HL-60 (cell line): ENCODE data around the gene HNF1B.
A peak's percentile ranks its signal among the peaks of the same experiment; 100 is the strongest.

Experiments
- DNase-seq, 2 experiments: peaks; one replicate each; pipeline ENCODE4 v3.0.0-alpha.2; 2010 to 2020; ENCODE audit warnings: low read depth in 1 of 2, low spot score in 1 of 2
- H3K27ac ChIP-seq: fragments of 250-450 bp; sonication (Bioruptor Pico); replicated peaks from 2 replicates; pipeline ENCODE4 v1.5.1; 2020; ENCODE audit warnings: mild to moderate bottlenecking, moderate library complexity
- H3K27me3 ChIP-seq: fragments of 250-450 bp; sonication (Bioruptor Pico); 2 replicates; pipeline ENCODE4 v1.5.1; 2021; ENCODE audit warnings: mild to moderate bottlenecking, moderate library complexity; ENCODE audit not compliant: insufficient read depth, poor library complexity, severe bottlenecking
- H3K4me3 ChIP-seq: replicated peaks from 2 replicates; pipeline ENCODE4 v1.5.1; 2011; ENCODE audit warnings: mild to moderate bottlenecking, control low read depth, low read length; ENCODE audit not compliant: insufficient read depth
- CTCF ChIP-seq: IDR thresholded peaks from one replicate; pipeline ENCODE4 v1.5.1; 2011; ENCODE audit warnings: low read length, control low read depth, inconsistent platforms; ENCODE audit not compliant: insufficient read depth
- GABPA ChIP-seq: IDR thresholded peaks from 2 replicates; pipeline ENCODE4 v1.6.1; 2012; ENCODE audit warnings: low read depth
- POLR2AphosphoS5 ChIP-seq: IDR thresholded peaks from 2 replicates; pipeline ENCODE4 v1.6.1; 2012; ENCODE audit warnings: low read depth
- REST ChIP-seq: IDR thresholded peaks from 2 replicates; pipeline ENCODE4 v1.6.1; 2012; ENCODE audit warnings: low read depth; ENCODE audit not compliant: insufficient replicate concordance
- SPI1 ChIP-seq: IDR thresholded peaks from 2 replicates; pipeline ENCODE4 v1.6.1; 2012; ENCODE audit warnings: low read depth, mild to moderate bottlenecking, borderline replicate concordance

Gene HNF1B

GRCh38 chr17:37651849-37652248 lies 93.0 kb downstream of the HNF1B start:
- Histone ChIP-seq H3K4me3 (no peak overlapping the region), H3K27ac (no peak overlapping the region), H3K27me3 (peaks cover 7% of the 10 kb centered on the region)
- no peak for DNase-seq
- TF ChIP-seq SPI1: no peak
- no peak for TF ChIP-seq GABPA
- no peak for TF ChIP-seq REST
- TF ChIP-seq CTCF: no peak
- no peak for TF ChIP-seq POLR2AphosphoS5

- Histone ChIP-seq H3K4me3 (no peak overlapping the region), H3K27ac (no peak overlapping the region), H3K27me3 (peaks cover 10% of the 10 kb centered on the region)
- no peak for TF ChIP-seq SPI1
- no peak for TF ChIP-seq GABPA
- TF ChIP-seq CTCF: peak; percentile 0
- no peak for TF ChIP-seq POLR2AphosphoS5
- no peak for DNase-seq
Measured at GRCh38 chr17:37650419-37651003, 94.3 kb downstream of the HNF1B start.

GRCh38 chr17:37648555-37648954 lies 96.3 kb downstream of the HNF1B start:
- Histone ChIP-seq H3K27me3 (peaks cover 14% of the 10 kb centered on the region), H3K4me3 (no peak overlapping the region), H3K27ac (no peak overlapping the region)
- no peak for DNase-seq
- TF ChIP-seq SPI1 (no peak), GABPA (no peak), REST (no peak), POLR2AphosphoS5 (no peak), CTCF (no peak)

- Histone ChIP-seq H3K27ac (no peak overlapping the region), H3K27me3 (peaks cover 14% of the 10 kb centered on the region), H3K4me3 (no peak overlapping the region)
- TF ChIP-seq REST (no peak), CTCF (no peak), SPI1 (no peak), POLR2AphosphoS5 (no peak), GABPA (no peak)
- no peak for DNase-seq
Measured at GRCh38 chr17:37647856-37648255, 97.0 kb downstream of the HNF1B start.
